K562 (cell line): Measurements from ENCODE around the gene TSPOAP1. TPM values are rescaled to one million over a fixed set of nuclear protein-coding genes. Genes with fewer than 3 reads are reported as not detected.

Experiments used
- ATF1 ChIP-seq, 2 experiments: fragments of 450-650 bp in 1 of 2; IDR thresholded peaks; 2 replicates each; pipeline ENCODE4 v1.6.1; 2016; ENCODE audit warnings: missing compliant biosample characterization in 1 of 2, missing genetic modification characterization in 1 of 2
- CHD2 ChIP-seq: IDR thresholded peaks from 2 replicates; pipeline ENCODE4 v1.6.1; 2011; ENCODE audit warnings: low read depth, low read length
- ETV1 ChIP-seq: fragments of 450-650 bp; conservative IDR thresholded peaks from 2 replicates; pipeline ENCODE4 v1.6.1; 2016; ENCODE audit warnings: missing genetic modification characterization, control low read depth, low read depth, missing compliant biosample characterization
- HBP1 ChIP-seq: fragments of 450-650 bp; formaldehyde crosslinking; IDR thresholded peaks from 2 replicates; pipeline ENCODE4 v1.4.0; 2022; ENCODE audit warnings: missing genetic modification characterization
- HNRNPUL1 ChIP-seq: fragments of 200-400 bp; formaldehyde crosslinking; IDR thresholded peaks from 2 replicates; pipeline ENCODE4 v1.6.1; 2017; ENCODE audit warnings: low read length
- HSF4 ChIP-seq: fragments of 250-450 bp; sonication (Bioruptor Pico); IDR thresholded peaks from 2 replicates; pipeline ENCODE4 v2.1.2; 2022; ENCODE audit warnings: mild to moderate bottlenecking, moderate library complexity, borderline replicate concordance
- NCOA1 ChIP-seq: fragments of 450-650 bp; IDR thresholded peaks from 2 replicates; pipeline ENCODE4 v1.6.1; 2016; ENCODE audit warnings: low read depth
- PHB2 ChIP-seq: fragments of 450-650 bp; IDR thresholded peaks from 2 replicates; pipeline ENCODE4 v1.6.1; 2017; ENCODE audit warnings: low read depth
- PTBP1 ChIP-seq: fragments of 200-400 bp; formaldehyde crosslinking; IDR thresholded peaks from 2 replicates; pipeline ENCODE4 v1.6.1; 2017; ENCODE audit warnings: low read depth, low read length
- SP2 ChIP-seq: IDR thresholded peaks from 2 replicates; pipeline ENCODE4 v1.6.1; 2011; ENCODE audit warnings: mild to moderate bottlenecking, low read depth, low read length, moderate library complexity; ENCODE audit not compliant: poor library complexity, severe bottlenecking; ENCODE audit errors: extremely low read depth
- THRB ChIP-seq: fragments of 450-650 bp; formaldehyde crosslinking; conservative IDR thresholded peaks from 2 replicates; pipeline ENCODE4 v1.4.0; 2022; ENCODE audit warnings: mild to moderate bottlenecking, missing genetic modification characterization
- ZBTB40 ChIP-seq, 2 experiments: fragments of 450-650 bp in 1 of 2; sonication (generic) in 1 of 2; formaldehyde crosslinking in 1 of 2; IDR thresholded peaks; 2 replicates each; pipeline versions ENCODE4 v1.7.1 to v1.9.0; 2016 to 2022; ENCODE audit warnings: inconsistent platforms in 1 of 2, mild to moderate bottlenecking in 1 of 2, missing genetic modification reagents in 1 of 2
- polyA plus RNA-seq, 8 experiments: library from polyadenylated mRNA; depleted of rRNA in 4 of 8; stranded (reverse) in 5 of 8; unstranded in 3 of 8; fragments of >200 nt; fragmentation: Nextera tagmentation in 2 of 8; fragmentation: Illumina TruSeq in 1 of 8; extraction: Ambion mirVana in 2 of 8; extraction: Trizol in 1 of 8; gene quantifications; 2 replicates each; pipeline versions ENCODE4 v1.2.1 to v1.2.3, GENCODE V29; 2011 to 2014; ENCODE audit warnings: inconsistent platforms in 1 of 8, missing spikeins in 1 of 8
- total RNA-seq, 7 experiments: library from RNA; depleted of rRNA in 6 of 7; stranded (reverse); fragments of >200 nt in 6 of 7; fragmentation: Illumina TruSeq in 2 of 7; extraction: Trizol in 2 of 7; gene quantifications; 2 replicates each; pipeline versions ENCODE4 v1.2.1 to v1.2.3, GENCODE V29; 2011 to 2021; ENCODE audit warnings: low replicate concordance in 1 of 7

TSPOAP1 gene
- total and polyA plus RNA-seq, 9 of the 15 experiments (the other 6 are each of a cell fraction or from before 2014, with no cell fraction given) = 0.87 to 3.9 (median 1.8) TPM; not detected in 2

DNA sequence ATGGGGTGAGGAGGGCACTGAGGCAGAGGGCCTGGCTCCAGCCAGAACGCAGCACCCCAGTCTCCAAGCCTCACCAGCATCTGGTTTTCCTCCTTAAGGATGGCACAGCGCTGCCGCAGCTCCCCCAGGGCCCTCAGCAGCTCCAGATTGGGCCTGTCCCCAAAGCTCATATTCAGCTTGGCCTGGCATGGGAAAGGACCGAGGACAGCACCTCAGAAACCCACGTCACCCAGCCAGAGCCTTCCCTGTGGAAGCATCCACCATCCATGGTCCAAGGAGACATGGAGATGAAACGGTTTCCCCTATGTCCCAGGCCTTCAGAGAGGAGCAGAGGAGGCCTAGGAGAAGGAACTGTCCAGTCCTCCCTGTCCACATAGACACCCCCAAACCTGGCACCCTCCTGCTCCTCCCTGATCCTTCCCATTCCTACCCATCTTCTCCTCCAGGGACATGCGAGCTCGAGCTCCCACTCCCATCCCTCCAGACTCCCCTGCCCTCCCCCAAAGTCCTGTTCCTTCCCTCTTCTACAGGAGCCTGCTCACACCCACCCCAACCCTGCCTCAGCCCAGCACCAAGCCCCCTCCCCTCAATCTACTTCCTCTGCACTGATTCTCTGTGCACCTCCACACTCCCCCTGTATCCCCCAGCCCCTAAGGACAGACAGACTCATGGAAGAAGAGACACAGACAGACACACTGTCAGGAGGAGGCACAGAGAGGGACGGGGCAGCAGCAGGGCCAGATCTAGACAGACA, 1.8 kb downstream of the TSPOAP1 start (continued):
- TF ChIP-seq HBP1 (CRISPR knock-in tag) = 0 out of 2 replicates have a peak, but pooled peaks have one; percentile 73
- no peak for TF ChIP-seq PHB2
- peak; percentile 25 for TF ChIP-seq CHD2
- TF ChIP-seq ZBTB40 (IDR thresholded peaks at IDR 0.05) = no peak
- 0 out of 2 replicates have a peak, but pooled peaks have one; percentile 26 for TF ChIP-seq ZBTB40 (CRISPR knock-in tag; IDR thresholded peaks at IDR 0.05)
- TF ChIP-seq PTBP1 = peak; percentile 91; the same call in 1 of the 2 replicates
- TF ChIP-seq ETV1 (tag) = no peak
- peak; percentile 70; the same call in 1 of the 2 replicates for TF ChIP-seq THRB (CRISPR knock-in tag)
- TF ChIP-seq SP2 = no peak
- no peak for TF ChIP-seq HSF4 (CRISPR knock-in tag)
- TF ChIP-seq HNRNPUL1 = 0 out of 2 replicates have a peak, but pooled peaks have one; percentile 21
- TF ChIP-seq ATF1 (CRISPR knock-in tag; IDR thresholded peaks at IDR 0.05) = no peak
- TF ChIP-seq ATF1 (tag; IDR thresholded peaks at IDR 0.05) = no peak
- no peak for TF ChIP-seq NCOA1
